HCT116 (cell line): Measurements from ENCODE around the gene CSTPP1. TPM values are rescaled to one million over a fixed set of nuclear protein-coding genes. Genes with fewer than 3 reads are reported as not detected.

ENCODE experiments used
- ATAC-seq: fragments of 200-7000 bp; cut with Tn5 transposase; 2 replicates; pipeline ENCODE4 v1.9.1; 2020; ENCODE audit warnings: mild to moderate bottlenecking, moderate library complexity
- BruUV-seq: library from RNA; stranded (reverse); fragments of 400-500 nt; replicated peaks from 2 replicates; lab custom pipeline; 2021; lab: Mats Ljungman, UMichigan
- CTCF ChIA-PET: fragments of 300-600 bp; sonication (Branson Sonifier 250); formaldehyde crosslinking; loops from one replicate; lab custom pipeline; 2021; ENCODE audit warnings: antibody characterized with exemption; lab: Charles Lee
- POLR2A ChIA-PET: fragments of 300-600, 350-600 bp; sonication (Branson Sonifier 250); formaldehyde crosslinking; loops from one replicate; lab custom pipeline; 2021; ENCODE audit warnings: antibody characterized with exemption; lab: Charles Lee
- RAD21 ChIA-PET, 2 experiments: fragments of 300-600 bp; sonication (Branson Sonifier 250); formaldehyde crosslinking; loops; one replicate each; lab custom pipeline; 2023; ENCODE audit warnings: low total read pairs in 2 of 2; ENCODE audit not compliant: uncharacterized antibody in 2 of 2, unreplicated experiment in 2 of 2, low non-redundant PET in 1 of 2; lab: Charles Lee
- DNase-seq: peaks from one replicate; pipeline ENCODE4 v3.0.0-alpha.2; 2010; ENCODE audit warnings: low read depth, low spot score
- H2AFZ ChIP-seq: fragments of 200-600 bp; shearing (Covaris generic), sonication (generic); 2 replicates; pipeline ENCODE4 v1.6.1; 2017; ENCODE audit warnings: low read depth, mixed run types, mixed read lengths, antibody characterized with exemption, low read length; ENCODE audit not compliant: poor library complexity, severe bottlenecking
- H3K27ac ChIP-seq: 2 replicates; pipeline ENCODE4 v1.5.1; 2012; ENCODE audit warnings: low read depth, low read length
- H3K27me3 ChIP-seq: fragments of 200-600 bp; sonication (generic); 2 replicates; pipeline ENCODE4 v1.6.1; 2016; ENCODE audit warnings: mixed run types, low read length, mixed read lengths; ENCODE audit not compliant: insufficient read depth
- H3K36me3 ChIP-seq, 2 experiments: fragments of 200-500 bp in 1 of 2; fragments of 200-600 bp in 1 of 2; sonication (Bioruptor generic) in 1 of 2; sonication (generic) in 1 of 2; 2 replicates each; pipeline versions ENCODE4 v1.5.1 to v1.6.1; 2014 to 2016; ENCODE audit warnings: low read length in 2 of 2, inconsistent platforms in 1 of 2, mixed read lengths in 1 of 2, mixed run types in 1 of 2; ENCODE audit not compliant: insufficient read depth in 2 of 2, control insufficient read depth in 1 of 2
- H3K4me1 ChIP-seq, 2 experiments: fragments of 200-600 bp in 1 of 2; sonication (generic) in 1 of 2; 2 replicates each; pipeline versions ENCODE4 v1.5.1 to v1.6.1; 2012 to 2017; ENCODE audit warnings: low read length in 2 of 2, inconsistent platforms in 1 of 2, mild to moderate bottlenecking in 1 of 2, mixed read lengths in 1 of 2, mixed run types in 1 of 2, moderate library complexity in 1 of 2; ENCODE audit not compliant: insufficient read depth in 2 of 2, control insufficient read depth in 1 of 2
- H3K4me2 ChIP-seq: fragments of 200-600 bp; sonication (generic); 2 replicates; pipeline ENCODE4 v1.6.1; 2017; ENCODE audit warnings: mixed run types, low read length, mixed read lengths
- H3K4me3 ChIP-seq, 2 experiments: fragments of 200-600 bp in 1 of 2; sonication (generic) in 1 of 2; replicated peaks in 1 of 2; 2 replicates each; pipeline ENCODE4 v1.5.1; 2011 to 2016; ENCODE audit warnings: low read length in 2 of 2, control low read depth in 1 of 2, low read depth in 1 of 2, mild to moderate bottlenecking in 1 of 2, mixed read lengths in 1 of 2, mixed run types in 1 of 2
- H3K79me2 ChIP-seq: fragments of 200-600 bp; sonication (generic); 2 replicates; pipeline ENCODE4 v1.6.1; 2017; ENCODE audit warnings: mild to moderate bottlenecking, mixed run types, low read length, moderate library complexity, mixed read lengths; ENCODE audit not compliant: insufficient read depth
- H3K9ac ChIP-seq: fragments of 200-600 bp; sonication (generic); 2 replicates; pipeline ENCODE4 v1.6.1; 2016; ENCODE audit warnings: low read length, mixed read lengths
- H3K9me2 ChIP-seq: fragments of 200-600 bp; sonication (generic), shearing (Covaris generic); 2 replicates; pipeline ENCODE4 v1.6.1; 2017; ENCODE audit warnings: mixed run types, mild to moderate bottlenecking, moderate library complexity; ENCODE audit not compliant: insufficient read depth
- H3K9me3 ChIP-seq, 2 experiments: fragments of 200-500 bp in 1 of 2; fragments of 200-600 bp in 1 of 2; sonication (Bioruptor generic) in 1 of 2; sonication (generic) in 1 of 2; 2 replicates each; pipeline ENCODE4 v1.6.1; 2014 to 2017; ENCODE audit warnings: low read length in 2 of 2, mixed read lengths in 2 of 2, inconsistent platforms in 1 of 2, low read depth in 1 of 2, mild to moderate bottlenecking in 1 of 2, mixed run types in 1 of 2, moderate library complexity in 1 of 2; ENCODE audit not compliant: control insufficient read depth in 1 of 2, insufficient read depth in 1 of 2
- H4K20me1 ChIP-seq: fragments of 200-600 bp; sonication (generic), shearing (Covaris generic); 2 replicates; pipeline ENCODE4 v1.6.1; 2017; ENCODE audit warnings: mixed run types, mild to moderate bottlenecking, moderate library complexity; ENCODE audit not compliant: insufficient read depth
- CBX3 ChIP-seq: IDR thresholded peaks from 2 replicates; pipeline ENCODE4 v1.6.1; 2012; ENCODE audit warnings: low read depth
- CEBPB ChIP-seq: IDR thresholded peaks from 2 replicates; pipeline ENCODE4 v1.6.1; 2012; ENCODE audit warnings: low read depth
- EGR1 ChIP-seq: IDR thresholded peaks from 2 replicates; pipeline ENCODE4 v1.6.1; 2012; ENCODE audit warnings: low read depth
- ELF1 ChIP-seq: IDR thresholded peaks from 2 replicates; pipeline ENCODE4 v1.6.1; 2012; ENCODE audit warnings: low read depth, borderline replicate concordance
- EZH2phosphoT487 ChIP-seq: fragments of 200-600 bp; IDR thresholded peaks from 2 replicates; pipeline ENCODE4 v1.6.1; 2018; ENCODE audit warnings: antibody characterized with exemption, borderline replicate concordance
- FOSL1 ChIP-seq: IDR thresholded peaks from 2 replicates; pipeline ENCODE4 v1.6.1; 2012; ENCODE audit warnings: low read depth
- JUND ChIP-seq: IDR thresholded peaks from 2 replicates; pipeline ENCODE4 v1.6.1; 2012
- POLR2A ChIP-seq: IDR thresholded peaks from 2 replicates; pipeline ENCODE4 v1.7.0; 2011; ENCODE audit warnings: borderline replicate concordance; ENCODE audit not compliant: insufficient read depth, insufficient read length; ENCODE audit errors: extremely low read depth
- POLR2AphosphoS5 ChIP-seq: IDR thresholded peaks from 2 replicates; pipeline ENCODE4 v1.6.1; 2011; ENCODE audit warnings: mild to moderate bottlenecking, low read depth, low read length, moderate library complexity
- RAD21 ChIP-seq: IDR thresholded peaks from 2 replicates; pipeline ENCODE4 v1.6.1; 2012; ENCODE audit warnings: low read depth, mild to moderate bottlenecking
- SIN3A ChIP-seq: IDR thresholded peaks from 2 replicates; pipeline ENCODE4 v1.6.1; 2012; ENCODE audit warnings: low read depth
- TCF7L2 ChIP-seq: IDR thresholded peaks from 2 replicates; pipeline ENCODE4 v1.7.0; 2011; ENCODE audit warnings: borderline replicate concordance, inconsistent platforms; ENCODE audit not compliant: insufficient read depth, insufficient read length; ENCODE audit errors: extremely low read depth
- YY1 ChIP-seq: IDR thresholded peaks from 2 replicates; pipeline ENCODE4 v1.6.1; 2011; ENCODE audit warnings: low read length, low read depth, moderate library complexity, mild to moderate bottlenecking; ENCODE audit not compliant: insufficient replicate concordance; ENCODE audit errors: extremely low read depth
- intact Hi-C: fragments of 100-400 bp; cut with micrococcal nuclease; formaldehyde crosslinking; loops from 2 replicates; pipeline ENCODE4 v1.10.0; 2022
- total RNA-seq: library from RNA; stranded (reverse); gene quantifications from one replicate; pipeline ENCODE4 v1.2.1, GENCODE V29; 2021; ENCODE audit not compliant: unreplicated experiment
- TF ChIP-seq, protein P1 (sequence below): IDR thresholded peaks from 2 replicates; pipeline ENCODE4 v1.6.1; 2012
- TF ChIP-seq, protein P2 (sequence below): IDR thresholded peaks from 2 replicates; pipeline ENCODE4 v1.6.1; 2012; ENCODE audit warnings: low read depth
- TF ChIP-seq, protein P3 (sequence below): IDR thresholded peaks from 2 replicates; pipeline ENCODE4 v1.6.1; 2012

The CSTPP1 gene
- total RNA-seq, 1 experiment from 2014 or later = 24.7 TPM

DNA sequence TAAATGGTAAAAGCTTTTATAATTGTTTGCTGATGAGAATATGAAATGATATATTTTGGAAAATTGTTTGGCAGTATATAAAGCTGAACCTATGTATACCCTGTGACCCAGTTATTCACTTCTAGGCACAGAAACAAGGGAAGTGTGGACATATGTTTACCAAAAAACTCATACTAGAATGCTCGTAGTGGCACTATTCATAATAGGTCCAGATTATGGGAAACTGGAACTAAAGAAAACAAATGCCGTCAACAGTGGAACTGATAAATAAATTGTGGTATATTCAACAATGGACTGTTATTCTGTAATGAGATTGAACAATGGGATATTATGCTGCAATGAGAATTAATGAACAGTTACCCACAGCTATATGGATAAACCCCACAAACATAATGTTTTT lies 32.8 kb downstream of the CSTPP1 start:
- TF ChIP-seq EGR1 (no peak), SIN3A (no peak), JUND (no peak), POLR2A (no peak)
- no TSS peak for BruUV-seq
- RAD21 ChIA-PET = no interaction called here
- DNase-seq = no peak
- no peak overlapping the region for H3K4me2 ChIP-seq
- no peaks in the 10 kb centered on the region for H4K20me1 ChIP-seq
- H3K27me3 ChIP-seq = no peaks in the 10 kb centered on the region
- intact Hi-C loops = no loop called here
- no peak overlapping the region for H3K4me3 ChIP-seq
- no peak overlapping the region for H2AFZ ChIP-seq
- H3K4me1 ChIP-seq = no peaks in the 10 kb centered on the region
- H3K27ac ChIP-seq = no peak overlapping the region
- peaks cover 3% of the 10 kb centered on the region; the same call in 1 of the 2 replicates for H3K79me2 ChIP-seq
- no peaks in the 10 kb centered on the region for H3K36me3 ChIP-seq
- ATAC-seq = no peak
- no peaks in the 10 kb centered on the region for H3K9me3 ChIP-seq
- CTCF ChIA-PET = no interaction called here
- no peak overlapping the region for H3K9ac ChIP-seq
- POLR2A ChIA-PET = no interaction called here
- no peaks in the 10 kb centered on the region for H3K9me2 ChIP-seq

DNA sequence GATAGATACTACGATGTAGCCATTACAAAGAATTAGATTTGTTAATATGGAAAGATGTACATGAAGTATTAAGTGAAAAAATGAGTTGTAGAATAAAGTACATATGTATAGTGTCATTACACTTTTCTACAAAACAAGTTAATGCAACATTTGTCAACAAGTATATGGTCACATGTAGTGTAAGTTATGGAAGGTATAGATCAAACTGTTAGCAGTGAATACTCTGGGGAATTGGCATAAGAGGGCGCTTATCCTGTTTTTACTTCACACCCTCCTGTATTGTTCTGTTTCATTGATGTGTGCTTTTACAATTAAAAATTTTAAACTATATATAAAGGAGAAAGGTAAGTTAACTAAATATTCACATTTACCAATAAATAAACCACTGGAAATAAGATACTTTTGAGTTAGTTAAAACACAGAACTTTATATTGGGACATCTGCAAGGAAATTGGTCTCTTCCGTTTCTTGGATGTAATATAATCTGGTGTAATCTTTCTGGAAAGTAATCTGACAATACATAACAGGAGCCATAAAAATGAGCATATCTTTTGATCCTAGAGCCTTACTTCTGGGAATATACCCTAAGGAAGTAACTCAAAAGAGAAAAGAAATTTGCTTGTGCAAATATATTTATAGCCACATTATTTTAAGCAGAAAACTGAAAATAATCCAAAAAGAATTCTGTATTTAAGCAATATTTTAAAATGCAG lies 34.5 kb downstream of the CSTPP1 start:
- intact Hi-C loops = no loop called here
- no peak overlapping the region for H3K4me3 ChIP-seq
- BruUV-seq = no TSS peak
- H3K27me3 ChIP-seq = no peaks in the 10 kb centered on the region
- H3K27ac ChIP-seq = no peak overlapping the region
- H2AFZ ChIP-seq = no peak overlapping the region
- ChIA-PET RAD21 (no interaction called here), CTCF (no interaction called here), POLR2A (no interaction called here)
- no peak for DNase-seq
- H3K9me3 ChIP-seq = no peaks in the 10 kb centered on the region
- H3K4me1 ChIP-seq = no peaks in the 10 kb centered on the region
- no peaks in the 10 kb centered on the region for H3K36me3 ChIP-seq
- H3K9ac ChIP-seq = no peak overlapping the region
- no peaks in the 10 kb centered on the region for H4K20me1 ChIP-seq
- no peak for ATAC-seq
- H3K9me2 ChIP-seq = no peaks in the 10 kb centered on the region
- H3K79me2 ChIP-seq = peaks cover 3% of the 10 kb centered on the region; the same call in 1 of the 2 replicates
- H3K4me2 ChIP-seq = no peak overlapping the region
- TF ChIP-seq, protein P1, sequence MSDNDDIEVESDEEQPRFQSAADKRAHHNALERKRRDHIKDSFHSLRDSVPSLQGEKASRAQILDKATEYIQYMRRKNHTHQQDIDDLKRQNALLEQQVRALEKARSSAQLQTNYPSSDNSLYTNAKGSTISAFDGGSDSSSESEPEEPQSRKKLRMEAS = no peak
- TF ChIP-seq JUND (no peak), EZH2phosphoT487 (no peak), CBX3 (no peak), SIN3A (no peak), RAD21 (no peak), YY1 (no peak), FOSL1 (no peak), ELF1 (no peak), TCF7L2 (no peak), POLR2AphosphoS5 (no peak), CEBPB (no peak)
- TF ChIP-seq, protein P2, sequence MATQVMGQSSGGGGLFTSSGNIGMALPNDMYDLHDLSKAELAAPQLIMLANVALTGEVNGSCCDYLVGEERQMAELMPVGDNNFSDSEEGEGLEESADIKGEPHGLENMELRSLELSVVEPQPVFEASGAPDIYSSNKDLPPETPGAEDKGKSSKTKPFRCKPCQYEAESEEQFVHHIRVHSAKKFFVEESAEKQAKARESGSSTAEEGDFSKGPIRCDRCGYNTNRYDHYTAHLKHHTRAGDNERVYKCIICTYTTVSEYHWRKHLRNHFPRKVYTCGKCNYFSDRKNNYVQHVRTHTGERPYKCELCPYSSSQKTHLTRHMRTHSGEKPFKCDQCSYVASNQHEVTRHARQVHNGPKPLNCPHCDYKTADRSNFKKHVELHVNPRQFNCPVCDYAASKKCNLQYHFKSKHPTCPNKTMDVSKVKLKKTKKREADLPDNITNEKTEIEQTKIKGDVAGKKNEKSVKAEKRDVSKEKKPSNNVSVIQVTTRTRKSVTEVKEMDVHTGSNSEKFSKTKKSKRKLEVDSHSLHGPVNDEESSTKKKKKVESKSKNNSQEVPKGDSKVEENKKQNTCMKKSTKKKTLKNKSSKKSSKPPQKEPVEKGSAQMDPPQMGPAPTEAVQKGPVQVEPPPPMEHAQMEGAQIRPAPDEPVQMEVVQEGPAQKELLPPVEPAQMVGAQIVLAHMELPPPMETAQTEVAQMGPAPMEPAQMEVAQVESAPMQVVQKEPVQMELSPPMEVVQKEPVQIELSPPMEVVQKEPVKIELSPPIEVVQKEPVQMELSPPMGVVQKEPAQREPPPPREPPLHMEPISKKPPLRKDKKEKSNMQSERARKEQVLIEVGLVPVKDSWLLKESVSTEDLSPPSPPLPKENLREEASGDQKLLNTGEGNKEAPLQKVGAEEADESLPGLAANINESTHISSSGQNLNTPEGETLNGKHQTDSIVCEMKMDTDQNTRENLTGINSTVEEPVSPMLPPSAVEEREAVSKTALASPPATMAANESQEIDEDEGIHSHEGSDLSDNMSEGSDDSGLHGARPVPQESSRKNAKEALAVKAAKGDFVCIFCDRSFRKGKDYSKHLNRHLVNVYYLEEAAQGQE = no peak
- TF ChIP-seq, protein P3, sequence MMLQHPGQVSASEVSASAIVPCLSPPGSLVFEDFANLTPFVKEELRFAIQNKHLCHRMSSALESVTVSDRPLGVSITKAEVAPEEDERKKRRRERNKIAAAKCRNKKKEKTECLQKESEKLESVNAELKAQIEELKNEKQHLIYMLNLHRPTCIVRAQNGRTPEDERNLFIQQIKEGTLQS = no peak
